Measurements from ENCODE around the gene LMTK3.

DNA sequence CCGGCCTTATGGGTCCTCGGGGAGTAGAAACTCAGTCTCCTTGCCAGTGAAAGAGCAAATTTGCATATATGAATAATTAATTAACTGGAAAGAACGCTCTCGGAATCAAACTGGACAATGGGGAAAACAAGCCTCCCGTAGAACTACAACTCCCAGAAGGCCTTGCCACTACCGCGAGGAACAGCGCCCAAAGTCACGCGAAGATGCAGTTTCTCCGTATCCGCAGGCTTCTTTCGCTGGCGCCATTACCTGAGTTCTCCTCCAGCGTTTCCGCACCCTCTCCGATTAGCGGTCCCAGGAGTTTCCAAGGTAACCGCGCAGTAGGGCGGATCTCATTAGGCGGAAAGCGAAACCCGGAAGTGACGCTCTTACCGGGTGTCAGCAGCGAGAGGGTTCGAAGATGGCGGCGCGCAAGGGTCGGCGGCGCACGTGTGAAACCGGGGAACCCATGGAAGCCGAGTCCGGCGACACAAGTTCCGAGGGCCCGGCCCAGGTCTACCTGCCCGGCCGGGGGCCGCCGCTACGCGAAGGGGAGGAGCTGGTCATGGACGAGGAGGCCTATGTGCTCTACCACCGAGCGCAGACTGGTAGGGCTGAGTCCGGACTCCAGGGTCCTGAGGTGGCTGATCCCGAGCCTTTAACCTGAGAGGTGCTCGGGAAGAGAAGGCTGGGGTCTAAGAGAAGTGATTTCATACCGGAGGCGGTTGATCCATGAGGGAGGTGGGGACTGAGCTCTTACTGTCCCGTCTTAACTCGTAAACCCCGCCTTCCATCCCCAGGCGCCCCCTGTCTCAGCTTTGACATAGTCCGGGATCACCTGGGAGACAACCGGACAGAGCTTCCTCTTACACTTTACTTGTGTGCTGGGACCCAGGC lies 65.8 kb downstream of the LMTK3 start, which contains the start of gene GRWD1:
- peak; percentile 75 for TF ChIP-seq POLR2AphosphoS5 (IDR thresholded peaks at IDR 0.05; ENCODE audit: low read depth, low read length)
- no peak; the same call in 1 of the 2 replicates for TF ChIP-seq CTCF (IDR thresholded peaks at IDR 0.05)
- peak; percentile 65; the same call in 1 of the 2 replicates for TF ChIP-seq SIN3A (IDR thresholded peaks at IDR 0.05; ENCODE audit: borderline replicate concordance, insufficient read depth, low read depth, low read length)
- TF ChIP-seq, protein P1, sequence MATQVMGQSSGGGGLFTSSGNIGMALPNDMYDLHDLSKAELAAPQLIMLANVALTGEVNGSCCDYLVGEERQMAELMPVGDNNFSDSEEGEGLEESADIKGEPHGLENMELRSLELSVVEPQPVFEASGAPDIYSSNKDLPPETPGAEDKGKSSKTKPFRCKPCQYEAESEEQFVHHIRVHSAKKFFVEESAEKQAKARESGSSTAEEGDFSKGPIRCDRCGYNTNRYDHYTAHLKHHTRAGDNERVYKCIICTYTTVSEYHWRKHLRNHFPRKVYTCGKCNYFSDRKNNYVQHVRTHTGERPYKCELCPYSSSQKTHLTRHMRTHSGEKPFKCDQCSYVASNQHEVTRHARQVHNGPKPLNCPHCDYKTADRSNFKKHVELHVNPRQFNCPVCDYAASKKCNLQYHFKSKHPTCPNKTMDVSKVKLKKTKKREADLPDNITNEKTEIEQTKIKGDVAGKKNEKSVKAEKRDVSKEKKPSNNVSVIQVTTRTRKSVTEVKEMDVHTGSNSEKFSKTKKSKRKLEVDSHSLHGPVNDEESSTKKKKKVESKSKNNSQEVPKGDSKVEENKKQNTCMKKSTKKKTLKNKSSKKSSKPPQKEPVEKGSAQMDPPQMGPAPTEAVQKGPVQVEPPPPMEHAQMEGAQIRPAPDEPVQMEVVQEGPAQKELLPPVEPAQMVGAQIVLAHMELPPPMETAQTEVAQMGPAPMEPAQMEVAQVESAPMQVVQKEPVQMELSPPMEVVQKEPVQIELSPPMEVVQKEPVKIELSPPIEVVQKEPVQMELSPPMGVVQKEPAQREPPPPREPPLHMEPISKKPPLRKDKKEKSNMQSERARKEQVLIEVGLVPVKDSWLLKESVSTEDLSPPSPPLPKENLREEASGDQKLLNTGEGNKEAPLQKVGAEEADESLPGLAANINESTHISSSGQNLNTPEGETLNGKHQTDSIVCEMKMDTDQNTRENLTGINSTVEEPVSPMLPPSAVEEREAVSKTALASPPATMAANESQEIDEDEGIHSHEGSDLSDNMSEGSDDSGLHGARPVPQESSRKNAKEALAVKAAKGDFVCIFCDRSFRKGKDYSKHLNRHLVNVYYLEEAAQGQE (IDR thresholded peaks at IDR 0.05; ENCODE audit: insufficient read depth in 1 of 2, low read depth in 2 of 2, low read length in 1 of 2): no peak
- no peak for TF ChIP-seq TCF7L2 (IDR thresholded peaks at IDR 0.05; ENCODE audit: low read depth, low read length)
